Frontal cortex (tissue), 4 donors: Measurements from ENCODE around the gene ERC1. TPM values are rescaled to one million over a fixed set of nuclear protein-coding genes. Genes with fewer than 3 reads are reported as not detected.
"Not testable (repeated sequence)": the region's sequence is repeated elsewhere in the genome, so short reads cannot be mapped to it uniquely, and the experiment has no call there.

Experiments used
- DNase-seq, 2 donors: peaks; one replicate each; pipeline ENCODE4 v3.0.0; 2012; ENCODE audit warnings: low spot score in 2 of 2
- FAIRE-seq: peaks from 2 replicates; lab custom pipeline; 2012; peaks lifted over from hg19 to GRCh38; lab: Jason Lieb, UNC
- total RNA-seq: library from RNA; depleted of rRNA; stranded (reverse); fragments of >200 nt; gene quantifications from one replicate; pipeline ENCODE4 v1.2.3, GENCODE V29; 2014
- donor health status: control.
- donor health status: control.
- donor health status: control.

Gene ERC1
- total RNA-seq, 1 donor from 2014 or later = 128 TPM

- DNase-seq (no peak), FAIRE-seq (no peak)
Observed at GRCh38 chr12:1329784-1330476, 338.9 kb downstream of the ERC1 start.

GRCh38 chr12:1330477-1330827 lies 339.4 kb downstream of the ERC1 start:
- DNase-seq (no peak), FAIRE-seq (no peak)

GRCh38 chr12:1332327-1332726 lies 341.3 kb downstream of the ERC1 start:
- DNase-seq (no peak), FAIRE-seq (no peak)

- DNase-seq = no peak
- no peak for FAIRE-seq
Observed at GRCh38 chr12:1338483-1339177, 347.6 kb downstream of the ERC1 start.

- FAIRE-seq = not testable (repeated sequence)
Observed at GRCh38 chr12:1339178-1339541, 348.1 kb downstream of the ERC1 start.

GRCh38 chr12:1339618-1340319 lies 348.7 kb downstream of the ERC1 start:
- FAIRE-seq = no peak
- DNase-seq = no peak

More at GRCh38 chr12:1339178-1339541, 348.1 kb downstream of the ERC1 start:
- DNase-seq = not testable (repeated sequence)

GRCh38 chr12:1341270-1341669 lies 350.2 kb downstream of the ERC1 start:
- not testable (repeated sequence) for FAIRE-seq, DNase-seq

GRCh38 chr12:1343422-1343821 lies 352.4 kb downstream of the ERC1 start:
- no peak for DNase-seq
- FAIRE-seq = no peak

- no peak for DNase-seq
- no peak for FAIRE-seq
Observed at GRCh38 chr12:1344245-1344644, 353.2 kb downstream of the ERC1 start.

- DNase-seq (no peak), FAIRE-seq (no peak)
Observed at GRCh38 chr12:1346126-1346525, 355.1 kb downstream of the ERC1 start.

- DNase-seq (no peak), FAIRE-seq (peak; percentile 52)
Observed at GRCh38 chr12:1347294-1347693, 356.3 kb downstream of the ERC1 start.

- FAIRE-seq = no peak
- no peak for DNase-seq
Observed at GRCh38 chr12:1348606-1349005, 357.6 kb downstream of the ERC1 start.

- no peak for DNase-seq
- no peak for FAIRE-seq
Observed at GRCh38 chr12:1350055-1350933, 359.3 kb downstream of the ERC1 start.

GRCh38 chr12:1350934-1351240 lies 359.9 kb downstream of the ERC1 start:
- DNase-seq (no peak), FAIRE-seq (no peak)

- DNase-seq (no peak), FAIRE-seq (no peak)
Observed at GRCh38 chr12:1351926-1352325, 360.9 kb downstream of the ERC1 start.

- FAIRE-seq (no peak), DNase-seq (no peak)
Observed at GRCh38 chr12:1353451-1353850, 362.4 kb downstream of the ERC1 start.

GRCh38 chr12:1355396-1355795 lies 364.4 kb downstream of the ERC1 start:
- no peak for FAIRE-seq
- no peak for DNase-seq

- not testable (repeated sequence) for FAIRE-seq, DNase-seq
Observed at GRCh38 chr12:1355871-1356270, 364.8 kb downstream of the ERC1 start.

- DNase-seq (no peak), FAIRE-seq (no peak)
Observed at GRCh38 chr12:1356285-1356684, 365.3 kb downstream of the ERC1 start.

- DNase-seq (no peak), FAIRE-seq (no peak)
Observed at GRCh38 chr12:1357171-1357570, 366.1 kb downstream of the ERC1 start.
